WTC11 (cell line): ENCODE data around the gene SRI. TPM values are rescaled to one million over a fixed set of nuclear protein-coding genes. Genes with fewer than 3 reads are reported as not detected.

Experiments used
- ATAC-seq: fragments of 200-7000 bp; cut with Tn5 transposase; 2 replicates; pipeline ENCODE4 v1.10.0; 2021; ENCODE audit warnings: mild to moderate bottlenecking, moderate library complexity
- CTCF ChIA-PET: fragments of 300-600 bp; sonication (Branson Sonifier 250); formaldehyde crosslinking; loops from one replicate; lab custom pipeline; 2021; ENCODE audit warnings: antibody characterized with exemption; lab: Charles Lee
- POLR2A ChIA-PET: fragments of 350-600 bp; sonication (Branson Sonifier 250); formaldehyde crosslinking; loops from one replicate; lab custom pipeline; 2021; ENCODE audit warnings: antibody characterized with exemption; lab: Charles Lee
- DNase-seq: peaks from one replicate; pipeline ENCODE4 v3.0.0; 2021; ENCODE audit warnings: low spot score
- H3K27ac Mint-ChIP-seq: 2 replicates; pipeline ENCODE4 v1.8.0; 2021; ENCODE audit warnings: mixed read lengths
- H3K27me3 Mint-ChIP-seq: 2 replicates; pipeline ENCODE4 v1.8.0; 2021; ENCODE audit warnings: low read depth, mild to moderate bottlenecking, moderate library complexity, mixed read lengths
- H3K36me3 Mint-ChIP-seq: 2 replicates; pipeline ENCODE4 v1.8.0; 2021; ENCODE audit warnings: mixed read lengths
- H3K4me1 Mint-ChIP-seq: 2 replicates; pipeline ENCODE4 v1.8.0; 2022; ENCODE audit warnings: mixed read lengths
- H3K4me3 Mint-ChIP-seq: 2 replicates; pipeline ENCODE4 v1.8.0; 2021; ENCODE audit warnings: mild to moderate bottlenecking, moderate library complexity, mixed read lengths
- H3K9me3 Mint-ChIP-seq: 2 replicates; pipeline ENCODE4 v1.8.0; 2021; ENCODE audit warnings: mixed read lengths
- CREB1 ChIP-seq: sonication (generic); formaldehyde crosslinking; IDR thresholded peaks from 2 replicates; pipeline ENCODE4 v1.8.0; 2023; ENCODE audit warnings: mild to moderate bottlenecking, missing genetic modification reagents
- GABPB1 ChIP-seq: sonication (generic); formaldehyde crosslinking; IDR thresholded peaks from 2 replicates; pipeline ENCODE4 v1.8.1; 2023; ENCODE audit warnings: mild to moderate bottlenecking, missing genetic modification reagents
- GRHL2 ChIP-seq: fragments of 250-450 bp; sonication (Bioruptor Pico); IDR thresholded peaks from 2 replicates; pipeline ENCODE4 v1.8.0; 2022; ENCODE audit warnings: mild to moderate bottlenecking, moderate library complexity; ENCODE audit not compliant: insufficient replicate concordance, severe bottlenecking
- JAZF1 ChIP-seq: fragments of 250-450 bp; sonication (Bioruptor Pico); IDR thresholded peaks from 2 replicates; pipeline ENCODE4 v1.9.0; 2021; ENCODE audit warnings: moderate library complexity, mild to moderate bottlenecking, inconsistent platforms
- JUN ChIP-seq: sonication (generic); formaldehyde crosslinking; IDR thresholded peaks from 2 replicates; pipeline ENCODE4 v1.8.0; 2023; ENCODE audit warnings: mild to moderate bottlenecking, missing genetic modification reagents
- KAT7 ChIP-seq: sonication (generic); formaldehyde crosslinking; IDR thresholded peaks from 2 replicates; pipeline ENCODE4 v1.8.1; 2023; ENCODE audit warnings: missing genetic modification reagents, mild to moderate bottlenecking, borderline replicate concordance
- MXD4 ChIP-seq: fragments of 250-450 bp; sonication (Bioruptor Pico); IDR thresholded peaks from 2 replicates; pipeline ENCODE4 v1.8.0; 2021; ENCODE audit warnings: mild to moderate bottlenecking, moderate library complexity, borderline replicate concordance
- MYBL2 ChIP-seq: sonication (generic); formaldehyde crosslinking; IDR thresholded peaks from 2 replicates; pipeline ENCODE4 v1.8.1; 2023; ENCODE audit warnings: mild to moderate bottlenecking, moderate library complexity, missing genetic modification reagents
- NFATC4 ChIP-seq: fragments of 250-450 bp; sonication (Bioruptor Pico); IDR thresholded peaks from 2 replicates; pipeline ENCODE4 v1.9.0; 2021; ENCODE audit warnings: mild to moderate bottlenecking
- NFE2L1 ChIP-seq: sonication (generic); formaldehyde crosslinking; IDR thresholded peaks from 2 replicates; pipeline ENCODE4 v1.8.1; 2023; ENCODE audit warnings: missing genetic modification reagents
- NR3C1 ChIP-seq: sonication (generic); formaldehyde crosslinking; conservative IDR thresholded peaks from 2 replicates; pipeline ENCODE4 v1.8.1; 2023; ENCODE audit warnings: low read depth, mild to moderate bottlenecking, missing genetic modification reagents
- PRRX2 ChIP-seq: fragments of 250-450 bp; sonication (Bioruptor Pico); IDR thresholded peaks from 2 replicates; pipeline ENCODE4 v1.8.0; 2021; ENCODE audit warnings: mild to moderate bottlenecking
- RORB ChIP-seq: fragments of 250-450 bp; sonication (Bioruptor Pico); IDR thresholded peaks from 2 replicates; pipeline ENCODE4 v1.9.0; 2021; ENCODE audit warnings: mild to moderate bottlenecking
- SMAD3 ChIP-seq: sonication (generic); formaldehyde crosslinking; IDR thresholded peaks from 2 replicates; pipeline ENCODE4 v1.8.0; 2022; ENCODE audit warnings: missing genetic modification reagents, mild to moderate bottlenecking, borderline replicate concordance
- SMAD4 ChIP-seq: sonication (generic); formaldehyde crosslinking; IDR thresholded peaks from 2 replicates; pipeline ENCODE4 v1.8.0; 2022; ENCODE audit warnings: mild to moderate bottlenecking, missing genetic modification reagents
- ZBTB21 ChIP-seq: sonication (generic); formaldehyde crosslinking; IDR thresholded peaks from 2 replicates; pipeline ENCODE4 v1.8.1; 2023; ENCODE audit warnings: mild to moderate bottlenecking, missing genetic modification reagents, borderline replicate concordance
- ZNF423 ChIP-seq: fragments of 250-450 bp; sonication (Bioruptor Pico); IDR thresholded peaks from 2 replicates; pipeline ENCODE4 v2.1.2; 2022; ENCODE audit warnings: mild to moderate bottlenecking, moderate library complexity
- total RNA-seq: library from RNA; stranded (reverse); gene quantifications from 3 replicates; pipeline ENCODE4 v1.2.3, GENCODE V29; 2021
- TF ChIP-seq, protein P1 (sequence below): fragments of 250-450 bp; sonication (Bioruptor Pico); IDR thresholded peaks from 2 replicates; pipeline ENCODE4 v1.9.0; 2021; ENCODE audit warnings: moderate library complexity, mild to moderate bottlenecking, inconsistent platforms, borderline replicate concordance
- TF ChIP-seq, protein P2 (sequence below): sonication (generic); formaldehyde crosslinking; IDR thresholded peaks from 2 replicates; pipeline ENCODE4 v1.8.0; 2022; ENCODE audit warnings: mild to moderate bottlenecking, missing genetic modification reagents
- TF ChIP-seq, protein P3 (sequence below): fragments of 250-450 bp; sonication (Bioruptor Pico); IDR thresholded peaks from 2 replicates; pipeline ENCODE4 v1.9.0; 2021; ENCODE audit warnings: mild to moderate bottlenecking
- TF ChIP-seq, protein P4 (sequence below): sonication (generic); formaldehyde crosslinking; IDR thresholded peaks from 2 replicates; pipeline ENCODE4 v1.8.1; 2023; ENCODE audit warnings: mild to moderate bottlenecking, missing genetic modification reagents
- TF ChIP-seq, protein P5 (sequence below): sonication (generic); formaldehyde crosslinking; IDR thresholded peaks from 2 replicates; pipeline ENCODE4 v1.8.0; 2022; ENCODE audit warnings: mild to moderate bottlenecking, missing genetic modification reagents
- TF ChIP-seq, protein P6 (sequence below): sonication (generic); formaldehyde crosslinking; IDR thresholded peaks from 2 replicates; pipeline ENCODE4 v1.8.1; 2023; ENCODE audit warnings: mild to moderate bottlenecking, moderate library complexity, missing genetic modification reagents

SRI gene
- total RNA-seq, 1 experiment from 2014 or later, result 135 TPM

DNA sequence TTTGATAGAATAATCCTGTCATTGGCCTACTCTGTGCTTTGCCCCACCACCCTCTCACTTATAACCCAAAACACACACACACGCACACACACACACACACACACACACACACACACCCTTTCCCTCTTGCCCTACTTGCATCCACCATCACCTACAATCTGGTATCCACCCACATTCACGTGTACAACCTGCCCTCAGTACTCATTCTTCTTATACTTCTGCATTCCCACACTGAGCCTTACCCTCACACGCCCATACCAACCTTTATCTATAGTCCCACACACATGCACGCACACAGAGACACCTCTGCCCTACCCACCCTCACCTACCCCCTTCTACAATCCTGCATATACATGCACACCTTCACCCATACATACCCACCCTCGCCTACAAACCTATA, 10.8 kb upstream of the SRI start:
- DNase-seq, result no peak
- no peaks in the 10 kb centered on the region for H3K36me3 Mint-ChIP-seq
- TF ChIP-seq, protein P1, sequence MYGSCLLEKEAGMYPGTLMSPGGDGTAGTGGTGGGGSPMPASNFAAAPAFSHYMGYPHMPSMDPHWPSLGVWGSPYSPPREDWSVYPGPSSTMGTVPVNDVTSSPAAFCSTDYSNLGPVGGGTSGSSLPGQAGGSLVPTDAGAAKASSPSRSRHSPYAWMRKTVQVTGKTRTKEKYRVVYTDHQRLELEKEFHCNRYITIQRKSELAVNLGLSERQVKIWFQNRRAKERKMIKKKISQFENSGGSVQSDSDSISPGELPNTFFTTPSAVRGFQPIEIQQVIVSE (CRISPR knock-in tag), result no peak
- TF ChIP-seq GABPB1 (CRISPR knock-in tag) (no peak), CREB1 (no peak), NFATC4 (CRISPR knock-in tag) (no peak), PRRX2 (CRISPR knock-in tag) (no peak), MYBL2 (CRISPR knock-in tag) (no peak), NFE2L1 (CRISPR knock-in tag) (no peak), SMAD4 (CRISPR knock-in tag) (no peak), NR3C1 (CRISPR knock-in tag) (no peak), MXD4 (no peak), GRHL2 (no peak), RORB (CRISPR knock-in tag) (no peak), KAT7 (CRISPR knock-in tag) (no peak), SMAD3 (CRISPR knock-in tag) (no peak), JUN (CRISPR knock-in tag) (no peak), JAZF1 (CRISPR knock-in tag) (no peak), ZBTB21 (CRISPR knock-in tag) (no peak)
- TF ChIP-seq, protein P2, sequence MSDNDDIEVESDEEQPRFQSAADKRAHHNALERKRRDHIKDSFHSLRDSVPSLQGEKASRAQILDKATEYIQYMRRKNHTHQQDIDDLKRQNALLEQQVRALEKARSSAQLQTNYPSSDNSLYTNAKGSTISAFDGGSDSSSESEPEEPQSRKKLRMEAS, result no peak
- TF ChIP-seq, protein P3, sequence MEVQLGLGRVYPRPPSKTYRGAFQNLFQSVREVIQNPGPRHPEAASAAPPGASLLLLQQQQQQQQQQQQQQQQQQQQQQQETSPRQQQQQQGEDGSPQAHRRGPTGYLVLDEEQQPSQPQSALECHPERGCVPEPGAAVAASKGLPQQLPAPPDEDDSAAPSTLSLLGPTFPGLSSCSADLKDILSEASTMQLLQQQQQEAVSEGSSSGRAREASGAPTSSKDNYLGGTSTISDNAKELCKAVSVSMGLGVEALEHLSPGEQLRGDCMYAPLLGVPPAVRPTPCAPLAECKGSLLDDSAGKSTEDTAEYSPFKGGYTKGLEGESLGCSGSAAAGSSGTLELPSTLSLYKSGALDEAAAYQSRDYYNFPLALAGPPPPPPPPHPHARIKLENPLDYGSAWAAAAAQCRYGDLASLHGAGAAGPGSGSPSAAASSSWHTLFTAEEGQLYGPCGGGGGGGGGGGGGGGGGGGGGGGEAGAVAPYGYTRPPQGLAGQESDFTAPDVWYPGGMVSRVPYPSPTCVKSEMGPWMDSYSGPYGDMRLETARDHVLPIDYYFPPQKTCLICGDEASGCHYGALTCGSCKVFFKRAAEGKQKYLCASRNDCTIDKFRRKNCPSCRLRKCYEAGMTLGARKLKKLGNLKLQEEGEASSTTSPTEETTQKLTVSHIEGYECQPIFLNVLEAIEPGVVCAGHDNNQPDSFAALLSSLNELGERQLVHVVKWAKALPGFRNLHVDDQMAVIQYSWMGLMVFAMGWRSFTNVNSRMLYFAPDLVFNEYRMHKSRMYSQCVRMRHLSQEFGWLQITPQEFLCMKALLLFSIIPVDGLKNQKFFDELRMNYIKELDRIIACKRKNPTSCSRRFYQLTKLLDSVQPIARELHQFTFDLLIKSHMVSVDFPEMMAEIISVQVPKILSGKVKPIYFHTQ (CRISPR knock-in tag), result no peak
- TF ChIP-seq, all 79 proteins: peak for 0
- ChIA-PET POLR2A (no interaction called here), CTCF (no interaction called here)
- H3K27me3 Mint-ChIP-seq, result no peaks in the 10 kb centered on the region
- H3K4me1 Mint-ChIP-seq, result peaks cover 2% of the 10 kb centered on the region
- H3K9me3 Mint-ChIP-seq, result no peaks in the 10 kb centered on the region; the same call in 1 of the 2 replicates
- ATAC-seq, result no peak
- no peak overlapping the region for H3K27ac Mint-ChIP-seq
- no peak overlapping the region for H3K4me3 Mint-ChIP-seq

DNA sequence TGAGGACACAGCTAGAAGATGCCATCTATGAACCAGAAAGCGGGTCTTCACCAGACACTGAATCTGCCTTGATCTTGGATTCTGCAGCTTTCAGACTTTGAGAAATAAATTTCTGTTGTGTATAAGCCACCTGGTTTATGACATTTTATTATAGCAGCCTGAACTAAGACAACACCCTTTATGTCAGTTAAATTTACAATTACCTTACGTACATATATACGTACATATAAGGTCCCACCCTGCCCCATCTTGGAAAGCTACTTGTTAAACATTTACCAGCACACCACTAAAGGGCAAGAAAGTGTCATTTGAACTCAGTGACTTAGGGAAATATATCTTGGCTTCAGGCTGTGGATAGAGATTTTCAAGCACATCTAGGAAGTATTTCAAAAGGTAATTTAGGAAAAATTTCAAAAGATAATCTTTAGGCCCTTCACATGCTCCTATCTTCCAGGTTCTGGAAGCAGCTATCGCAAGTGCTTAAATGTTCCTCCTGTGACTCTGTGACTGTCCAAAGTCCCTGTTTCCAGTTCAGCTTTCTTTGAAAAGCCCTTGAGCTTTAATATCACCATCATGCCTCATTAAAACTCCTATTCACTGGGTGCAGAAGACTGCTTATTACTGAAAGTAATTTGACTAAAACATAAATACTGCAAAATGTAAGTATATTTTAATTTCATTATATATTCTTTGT, 9.6 kb upstream of the SRI start:
- no peak overlapping the region for H3K4me3 Mint-ChIP-seq
- ChIA-PET POLR2A (no interaction called here), CTCF (interaction anchor here (1.2 kb wide), 1 partner anchor 9 kb away, joined by 3 read pairs; no protein-coding TSS in a partner anchor)
- ATAC-seq (no peak), DNase-seq (no peak)
- no peaks in the 10 kb centered on the region for H3K4me1 Mint-ChIP-seq
- no peaks in the 10 kb centered on the region for H3K36me3 Mint-ChIP-seq
- no peaks in the 10 kb centered on the region for H3K27me3 Mint-ChIP-seq
- TF ChIP-seq SMAD3 (CRISPR knock-in tag), result no peak
- H3K27ac Mint-ChIP-seq, result no peak overlapping the region
- H3K9me3 Mint-ChIP-seq, result no peaks in the 10 kb centered on the region; the same call in 1 of the 2 replicates

DNA sequence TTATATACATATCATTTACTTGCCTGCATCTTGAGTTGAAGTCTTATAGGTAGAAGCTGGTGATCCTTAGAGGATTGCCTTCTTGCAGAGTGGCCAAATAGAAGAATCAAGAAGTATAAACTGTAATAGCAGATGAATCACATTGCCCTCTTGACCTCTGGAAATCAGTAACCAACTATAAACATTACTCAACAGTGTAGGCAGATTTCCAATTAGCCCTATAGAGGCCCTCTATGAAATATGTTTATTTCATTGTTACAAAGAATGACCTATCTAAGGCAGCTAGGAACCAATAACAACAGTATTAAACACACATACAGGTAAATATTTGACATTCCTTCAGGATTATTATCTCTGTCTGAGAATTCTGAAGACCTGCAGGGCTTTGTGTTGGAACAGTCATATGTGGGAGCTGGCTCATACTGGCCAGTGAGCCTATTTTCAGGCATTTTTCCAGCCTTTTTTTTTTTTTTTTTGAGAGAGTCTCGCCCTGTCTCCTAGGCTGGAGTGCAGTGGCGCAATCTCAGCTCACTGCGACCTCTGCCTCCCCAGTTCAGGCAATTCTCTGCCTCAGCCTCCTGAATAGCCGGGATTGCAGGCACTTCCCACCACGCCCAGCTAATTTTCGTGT, 7.2 kb upstream of the SRI start:
- ChIA-PET POLR2A (interaction anchor here (0.7 kb wide), 1 partner anchor 464 kb away, joined by 4 read pairs; no protein-coding TSS in a partner anchor), CTCF (no interaction called here)
- H3K27me3 Mint-ChIP-seq, result no peaks in the 10 kb centered on the region
- H3K4me1 Mint-ChIP-seq, result no peaks in the 10 kb centered on the region
- no peak overlapping the region for H3K4me3 Mint-ChIP-seq
- no peaks in the 10 kb centered on the region for H3K36me3 Mint-ChIP-seq
- no peaks in the 10 kb centered on the region; the same call in 1 of the 2 replicates for H3K9me3 Mint-ChIP-seq
- no peak overlapping the region for H3K27ac Mint-ChIP-seq
- no peak for DNase-seq
- ATAC-seq, result no peak
- TF ChIP-seq, protein P4, sequence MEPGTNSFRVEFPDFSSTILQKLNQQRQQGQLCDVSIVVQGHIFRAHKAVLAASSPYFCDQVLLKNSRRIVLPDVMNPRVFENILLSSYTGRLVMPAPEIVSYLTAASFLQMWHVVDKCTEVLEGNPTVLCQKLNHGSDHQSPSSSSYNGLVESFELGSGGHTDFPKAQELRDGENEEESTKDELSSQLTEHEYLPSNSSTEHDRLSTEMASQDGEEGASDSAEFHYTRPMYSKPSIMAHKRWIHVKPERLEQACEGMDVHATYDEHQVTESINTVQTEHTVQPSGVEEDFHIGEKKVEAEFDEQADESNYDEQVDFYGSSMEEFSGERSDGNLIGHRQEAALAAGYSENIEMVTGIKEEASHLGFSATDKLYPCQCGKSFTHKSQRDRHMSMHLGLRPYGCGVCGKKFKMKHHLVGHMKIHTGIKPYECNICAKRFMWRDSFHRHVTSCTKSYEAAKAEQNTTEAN (CRISPR knock-in tag), result no peak
- no peak for TF ChIP-seq NR3C1 (CRISPR knock-in tag)
- TF ChIP-seq, protein P5, sequence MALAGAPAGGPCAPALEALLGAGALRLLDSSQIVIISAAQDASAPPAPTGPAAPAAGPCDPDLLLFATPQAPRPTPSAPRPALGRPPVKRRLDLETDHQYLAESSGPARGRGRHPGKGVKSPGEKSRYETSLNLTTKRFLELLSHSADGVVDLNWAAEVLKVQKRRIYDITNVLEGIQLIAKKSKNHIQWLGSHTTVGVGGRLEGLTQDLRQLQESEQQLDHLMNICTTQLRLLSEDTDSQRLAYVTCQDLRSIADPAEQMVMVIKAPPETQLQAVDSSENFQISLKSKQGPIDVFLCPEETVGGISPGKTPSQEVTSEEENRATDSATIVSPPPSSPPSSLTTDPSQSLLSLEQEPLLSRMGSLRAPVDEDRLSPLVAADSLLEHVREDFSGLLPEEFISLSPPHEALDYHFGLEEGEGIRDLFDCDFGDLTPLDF, result no peak
- TF ChIP-seq ZNF423 (CRISPR knock-in tag), result no peak
- TF ChIP-seq, protein P6, sequence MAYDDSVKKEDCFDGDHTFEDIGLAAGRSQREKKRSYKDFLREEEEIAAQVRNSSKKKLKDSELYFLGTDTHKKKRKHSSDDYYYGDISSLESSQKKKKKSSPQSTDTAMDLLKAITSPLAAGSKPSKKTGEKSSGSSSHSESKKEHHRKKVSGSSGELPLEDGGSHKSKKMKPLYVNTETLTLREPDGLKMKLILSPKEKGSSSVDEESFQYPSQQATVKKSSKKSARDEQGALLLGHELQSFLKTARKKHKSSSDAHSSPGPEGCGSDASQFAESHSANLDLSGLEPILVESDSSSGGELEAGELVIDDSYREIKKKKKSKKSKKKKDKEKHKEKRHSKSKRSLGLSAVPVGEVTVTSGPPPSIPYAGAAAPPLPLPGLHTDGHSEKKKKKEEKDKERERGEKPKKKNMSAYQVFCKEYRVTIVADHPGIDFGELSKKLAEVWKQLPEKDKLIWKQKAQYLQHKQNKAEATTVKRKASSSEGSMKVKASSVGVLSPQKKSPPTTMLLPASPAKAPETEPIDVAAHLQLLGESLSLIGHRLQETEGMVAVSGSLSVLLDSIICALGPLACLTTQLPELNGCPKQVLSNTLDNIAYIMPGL (CRISPR knock-in tag), result no peak
